HCT116 (cell line): ENCODE data around the gene GNAO1. TPM values are rescaled to one million over a fixed set of nuclear protein-coding genes. Genes with fewer than 3 reads are reported as not detected.

Experiments
- ATAC-seq: fragments of 200-7000 bp; cut with Tn5 transposase; 2 replicates; pipeline ENCODE4 v1.9.1; 2020; ENCODE audit warnings: mild to moderate bottlenecking, moderate library complexity
- BruUV-seq: library from RNA; stranded (reverse); fragments of 400-500 nt; replicated peaks from 2 replicates; lab custom pipeline; 2021; lab: Mats Ljungman, UMichigan
- CTCF ChIA-PET: fragments of 300-600 bp; sonication (Branson Sonifier 250); formaldehyde crosslinking; loops from one replicate; lab custom pipeline; 2021; ENCODE audit warnings: antibody characterized with exemption; lab: Charles Lee
- POLR2A ChIA-PET: fragments of 300-600, 350-600 bp; sonication (Branson Sonifier 250); formaldehyde crosslinking; loops from one replicate; lab custom pipeline; 2021; ENCODE audit warnings: antibody characterized with exemption; lab: Charles Lee
- RAD21 ChIA-PET, 2 experiments: fragments of 300-600 bp; sonication (Branson Sonifier 250); formaldehyde crosslinking; loops; one replicate each; lab custom pipeline; 2023; ENCODE audit warnings: low total read pairs in 2 of 2; ENCODE audit not compliant: uncharacterized antibody in 2 of 2, unreplicated experiment in 2 of 2, low non-redundant PET in 1 of 2; lab: Charles Lee
- DNase-seq: peaks from one replicate; pipeline ENCODE4 v3.0.0-alpha.2; 2010; ENCODE audit warnings: low read depth, low spot score
- H2AFZ ChIP-seq: fragments of 200-600 bp; shearing (Covaris generic), sonication (generic); 2 replicates; pipeline ENCODE4 v1.6.1; 2017; ENCODE audit warnings: low read depth, mixed run types, mixed read lengths, antibody characterized with exemption, low read length; ENCODE audit not compliant: poor library complexity, severe bottlenecking
- H3K27ac ChIP-seq: 2 replicates; pipeline ENCODE4 v1.5.1; 2012; ENCODE audit warnings: low read depth, low read length
- H3K27me3 ChIP-seq: fragments of 200-600 bp; sonication (generic); 2 replicates; pipeline ENCODE4 v1.6.1; 2016; ENCODE audit warnings: mixed run types, low read length, mixed read lengths; ENCODE audit not compliant: insufficient read depth
- H3K36me3 ChIP-seq, 2 experiments: fragments of 200-500 bp in 1 of 2; fragments of 200-600 bp in 1 of 2; sonication (Bioruptor generic) in 1 of 2; sonication (generic) in 1 of 2; 2 replicates each; pipeline versions ENCODE4 v1.5.1 to v1.6.1; 2014 to 2016; ENCODE audit warnings: low read length in 2 of 2, inconsistent platforms in 1 of 2, mixed read lengths in 1 of 2, mixed run types in 1 of 2; ENCODE audit not compliant: insufficient read depth in 2 of 2, control insufficient read depth in 1 of 2
- H3K4me1 ChIP-seq, 2 experiments: fragments of 200-600 bp in 1 of 2; sonication (generic) in 1 of 2; 2 replicates each; pipeline versions ENCODE4 v1.5.1 to v1.6.1; 2012 to 2017; ENCODE audit warnings: low read length in 2 of 2, inconsistent platforms in 1 of 2, mild to moderate bottlenecking in 1 of 2, mixed read lengths in 1 of 2, mixed run types in 1 of 2, moderate library complexity in 1 of 2; ENCODE audit not compliant: insufficient read depth in 2 of 2, control insufficient read depth in 1 of 2
- H3K4me2 ChIP-seq: fragments of 200-600 bp; sonication (generic); 2 replicates; pipeline ENCODE4 v1.6.1; 2017; ENCODE audit warnings: mixed run types, low read length, mixed read lengths
- H3K4me3 ChIP-seq, 2 experiments: fragments of 200-600 bp in 1 of 2; sonication (generic) in 1 of 2; replicated peaks in 1 of 2; 2 replicates each; pipeline ENCODE4 v1.5.1; 2011 to 2016; ENCODE audit warnings: low read length in 2 of 2, control low read depth in 1 of 2, low read depth in 1 of 2, mild to moderate bottlenecking in 1 of 2, mixed read lengths in 1 of 2, mixed run types in 1 of 2
- H3K79me2 ChIP-seq: fragments of 200-600 bp; sonication (generic); 2 replicates; pipeline ENCODE4 v1.6.1; 2017; ENCODE audit warnings: mild to moderate bottlenecking, mixed run types, low read length, moderate library complexity, mixed read lengths; ENCODE audit not compliant: insufficient read depth
- H3K9ac ChIP-seq: fragments of 200-600 bp; sonication (generic); 2 replicates; pipeline ENCODE4 v1.6.1; 2016; ENCODE audit warnings: low read length, mixed read lengths
- H3K9me2 ChIP-seq: fragments of 200-600 bp; sonication (generic), shearing (Covaris generic); 2 replicates; pipeline ENCODE4 v1.6.1; 2017; ENCODE audit warnings: mixed run types, mild to moderate bottlenecking, moderate library complexity; ENCODE audit not compliant: insufficient read depth
- H3K9me3 ChIP-seq, 2 experiments: fragments of 200-500 bp in 1 of 2; fragments of 200-600 bp in 1 of 2; sonication (Bioruptor generic) in 1 of 2; sonication (generic) in 1 of 2; 2 replicates each; pipeline ENCODE4 v1.6.1; 2014 to 2017; ENCODE audit warnings: low read length in 2 of 2, mixed read lengths in 2 of 2, inconsistent platforms in 1 of 2, low read depth in 1 of 2, mild to moderate bottlenecking in 1 of 2, mixed run types in 1 of 2, moderate library complexity in 1 of 2; ENCODE audit not compliant: control insufficient read depth in 1 of 2, insufficient read depth in 1 of 2
- H4K20me1 ChIP-seq: fragments of 200-600 bp; sonication (generic), shearing (Covaris generic); 2 replicates; pipeline ENCODE4 v1.6.1; 2017; ENCODE audit warnings: mixed run types, mild to moderate bottlenecking, moderate library complexity; ENCODE audit not compliant: insufficient read depth
- EGR1 ChIP-seq: IDR thresholded peaks from 2 replicates; pipeline ENCODE4 v1.6.1; 2012; ENCODE audit warnings: low read depth
- ELF1 ChIP-seq: IDR thresholded peaks from 2 replicates; pipeline ENCODE4 v1.6.1; 2012; ENCODE audit warnings: low read depth, borderline replicate concordance
- EZH2 ChIP-seq: fragments of 200-600 bp; sonication (generic); IDR thresholded peaks from 2 replicates; pipeline ENCODE4 v1.6.1; 2017; ENCODE audit warnings: antibody characterized with exemption, mixed run types
- EZH2phosphoT487 ChIP-seq: fragments of 200-600 bp; IDR thresholded peaks from 2 replicates; pipeline ENCODE4 v1.6.1; 2018; ENCODE audit warnings: antibody characterized with exemption, borderline replicate concordance
- POLR2A ChIP-seq: IDR thresholded peaks from 2 replicates; pipeline ENCODE4 v1.7.0; 2011; ENCODE audit warnings: borderline replicate concordance; ENCODE audit not compliant: insufficient read depth, insufficient read length; ENCODE audit errors: extremely low read depth
- POLR2AphosphoS5 ChIP-seq: IDR thresholded peaks from 2 replicates; pipeline ENCODE4 v1.6.1; 2011; ENCODE audit warnings: mild to moderate bottlenecking, low read depth, low read length, moderate library complexity
- SP1 ChIP-seq: IDR thresholded peaks from 2 replicates; pipeline ENCODE4 v1.6.1; 2012; ENCODE audit warnings: low read depth
- TCF7L2 ChIP-seq: IDR thresholded peaks from 2 replicates; pipeline ENCODE4 v1.7.0; 2011; ENCODE audit warnings: borderline replicate concordance, inconsistent platforms; ENCODE audit not compliant: insufficient read depth, insufficient read length; ENCODE audit errors: extremely low read depth
- ZFX ChIP-seq: fragments of 450-650 bp; IDR thresholded peaks from 2 replicates; pipeline ENCODE4 v1.6.1; 2017
- intact Hi-C: fragments of 100-400 bp; cut with micrococcal nuclease; formaldehyde crosslinking; loops from 2 replicates; pipeline ENCODE4 v1.10.0; 2022
- total RNA-seq: library from RNA; stranded (reverse); gene quantifications from one replicate; pipeline ENCODE4 v1.2.1, GENCODE V29; 2021; ENCODE audit not compliant: unreplicated experiment
- TF ChIP-seq, protein P1 (sequence below): IDR thresholded peaks from 2 replicates; pipeline ENCODE4 v1.6.1; 2012; ENCODE audit warnings: low read depth
- TF ChIP-seq, protein P2 (sequence below): IDR thresholded peaks from 2 replicates; pipeline ENCODE4 v1.6.1; 2012
- TF ChIP-seq, protein P3 (sequence below), 3 experiments: fragments of 200-600 bp in 1 of 3; sonication (generic) in 1 of 3; IDR thresholded peaks in 2 of 3; conservative IDR thresholded peaks in 1 of 3; 2 replicates each; pipeline ENCODE4 v1.5.1; 2012 to 2017; ENCODE audit warnings: low read depth in 2 of 3, low read length in 2 of 3, antibody characterized with exemption in 1 of 3, borderline replicate concordance in 1 of 3, control low read depth in 1 of 3, mild to moderate bottlenecking in 1 of 3, mixed read lengths in 1 of 3, mixed run types in 1 of 3, moderate library complexity in 1 of 3; ENCODE audit not compliant: insufficient read depth in 1 of 3

Gene GNAO1
- total RNA-seq, 1 experiment from 2014 or later = 0.12 TPM

DNA sequence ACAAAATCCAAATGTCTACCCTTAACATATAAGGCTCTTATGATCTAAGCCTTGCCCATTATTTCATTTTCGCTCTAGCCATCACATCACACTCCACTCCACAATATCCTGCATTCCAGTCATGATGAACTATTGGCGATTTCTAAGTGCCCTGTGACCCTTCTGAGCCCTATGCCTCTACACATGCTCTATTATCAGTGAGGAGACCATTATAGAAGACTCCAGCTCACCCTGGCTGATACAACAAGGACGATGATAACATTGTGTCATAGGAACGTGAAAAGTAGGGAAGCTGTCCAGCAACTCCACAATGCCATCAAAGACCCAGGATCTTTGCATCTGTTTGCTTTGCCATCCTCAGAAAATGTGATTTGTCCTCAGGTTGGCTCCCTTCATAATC lies 29.6 kb upstream of the GNAO1 start:
- no peak overlapping the region for H3K9ac ChIP-seq
- intact Hi-C loops = no loop called here
- no peak overlapping the region for H3K27ac ChIP-seq
- H3K4me1 ChIP-seq = no peaks in the 10 kb centered on the region
- no peak overlapping the region for H3K4me3 ChIP-seq
- no peak for DNase-seq
- H3K36me3 ChIP-seq = no peaks in the 10 kb centered on the region
- ATAC-seq = no peak
- peaks cover 12% of the 10 kb centered on the region for H3K27me3 ChIP-seq
- ChIA-PET RAD21 (no interaction called here), CTCF (no interaction called here), POLR2A (no interaction called here)
- TF ChIP-seq EZH2phosphoT487 = no peak
- TF ChIP-seq ZFX = no peak
- TF ChIP-seq, protein P1, sequence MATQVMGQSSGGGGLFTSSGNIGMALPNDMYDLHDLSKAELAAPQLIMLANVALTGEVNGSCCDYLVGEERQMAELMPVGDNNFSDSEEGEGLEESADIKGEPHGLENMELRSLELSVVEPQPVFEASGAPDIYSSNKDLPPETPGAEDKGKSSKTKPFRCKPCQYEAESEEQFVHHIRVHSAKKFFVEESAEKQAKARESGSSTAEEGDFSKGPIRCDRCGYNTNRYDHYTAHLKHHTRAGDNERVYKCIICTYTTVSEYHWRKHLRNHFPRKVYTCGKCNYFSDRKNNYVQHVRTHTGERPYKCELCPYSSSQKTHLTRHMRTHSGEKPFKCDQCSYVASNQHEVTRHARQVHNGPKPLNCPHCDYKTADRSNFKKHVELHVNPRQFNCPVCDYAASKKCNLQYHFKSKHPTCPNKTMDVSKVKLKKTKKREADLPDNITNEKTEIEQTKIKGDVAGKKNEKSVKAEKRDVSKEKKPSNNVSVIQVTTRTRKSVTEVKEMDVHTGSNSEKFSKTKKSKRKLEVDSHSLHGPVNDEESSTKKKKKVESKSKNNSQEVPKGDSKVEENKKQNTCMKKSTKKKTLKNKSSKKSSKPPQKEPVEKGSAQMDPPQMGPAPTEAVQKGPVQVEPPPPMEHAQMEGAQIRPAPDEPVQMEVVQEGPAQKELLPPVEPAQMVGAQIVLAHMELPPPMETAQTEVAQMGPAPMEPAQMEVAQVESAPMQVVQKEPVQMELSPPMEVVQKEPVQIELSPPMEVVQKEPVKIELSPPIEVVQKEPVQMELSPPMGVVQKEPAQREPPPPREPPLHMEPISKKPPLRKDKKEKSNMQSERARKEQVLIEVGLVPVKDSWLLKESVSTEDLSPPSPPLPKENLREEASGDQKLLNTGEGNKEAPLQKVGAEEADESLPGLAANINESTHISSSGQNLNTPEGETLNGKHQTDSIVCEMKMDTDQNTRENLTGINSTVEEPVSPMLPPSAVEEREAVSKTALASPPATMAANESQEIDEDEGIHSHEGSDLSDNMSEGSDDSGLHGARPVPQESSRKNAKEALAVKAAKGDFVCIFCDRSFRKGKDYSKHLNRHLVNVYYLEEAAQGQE = no peak
- TF ChIP-seq, protein P2, sequence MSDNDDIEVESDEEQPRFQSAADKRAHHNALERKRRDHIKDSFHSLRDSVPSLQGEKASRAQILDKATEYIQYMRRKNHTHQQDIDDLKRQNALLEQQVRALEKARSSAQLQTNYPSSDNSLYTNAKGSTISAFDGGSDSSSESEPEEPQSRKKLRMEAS = no peak
- TF ChIP-seq POLR2AphosphoS5 = no peak
- TF ChIP-seq ELF1 = no peak
- no peak for TF ChIP-seq POLR2A
- BruUV-seq = no TSS peak
- H4K20me1 ChIP-seq = no peaks in the 10 kb centered on the region
- H3K4me2 ChIP-seq = no peak overlapping the region
- H3K79me2 ChIP-seq = no peaks in the 10 kb centered on the region
- H3K9me3 ChIP-seq = no peaks in the 10 kb centered on the region
- H3K9me2 ChIP-seq = no peaks in the 10 kb centered on the region
- no peak overlapping the region for H2AFZ ChIP-seq

DNA sequence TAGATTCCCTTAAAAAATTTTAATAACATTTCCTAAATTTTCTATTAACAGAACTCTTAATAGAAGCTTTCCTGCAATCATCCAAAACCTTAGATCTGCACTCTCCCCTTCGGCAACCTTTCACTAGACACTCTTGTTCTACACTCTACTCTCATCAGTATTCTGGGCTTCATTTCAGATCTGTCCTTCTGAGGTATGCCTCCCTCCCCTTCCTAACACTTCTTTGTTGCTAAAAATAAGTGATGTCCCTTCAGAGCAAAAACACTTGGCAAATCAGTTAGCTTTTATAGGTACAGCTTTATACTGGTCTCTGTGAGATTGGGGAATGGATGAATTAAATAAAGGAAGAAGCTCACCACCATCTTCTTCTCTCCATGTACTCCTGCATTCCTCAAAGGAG lies 28.2 kb upstream of the GNAO1 start:
- H2AFZ ChIP-seq = no peak overlapping the region
- no peak overlapping the region for H3K9ac ChIP-seq
- no peak overlapping the region for H3K27ac ChIP-seq
- no peaks in the 10 kb centered on the region for H3K9me3 ChIP-seq
- no peak for DNase-seq
- H3K4me2 ChIP-seq = no peak overlapping the region
- H3K36me3 ChIP-seq = no peaks in the 10 kb centered on the region
- ChIA-PET CTCF (no interaction called here), RAD21 (no interaction called here), POLR2A (no interaction called here)
- H3K79me2 ChIP-seq = no peaks in the 10 kb centered on the region
- no TSS peak for BruUV-seq
- intact Hi-C loops = no loop called here
- ATAC-seq = no peak
- H3K4me1 ChIP-seq = no peaks in the 10 kb centered on the region
- H3K9me2 ChIP-seq = no peaks in the 10 kb centered on the region
- H3K27me3 ChIP-seq = peaks cover 12% of the 10 kb centered on the region
- H3K4me3 ChIP-seq = no peak overlapping the region
- H4K20me1 ChIP-seq = no peaks in the 10 kb centered on the region
- TF ChIP-seq EZH2 = no peak
- no peak for TF ChIP-seq POLR2AphosphoS5
- TF ChIP-seq SP1 = no peak
- TF ChIP-seq, protein P2 = no peak
- TF ChIP-seq EGR1 = no peak
- TF ChIP-seq, protein P3, sequence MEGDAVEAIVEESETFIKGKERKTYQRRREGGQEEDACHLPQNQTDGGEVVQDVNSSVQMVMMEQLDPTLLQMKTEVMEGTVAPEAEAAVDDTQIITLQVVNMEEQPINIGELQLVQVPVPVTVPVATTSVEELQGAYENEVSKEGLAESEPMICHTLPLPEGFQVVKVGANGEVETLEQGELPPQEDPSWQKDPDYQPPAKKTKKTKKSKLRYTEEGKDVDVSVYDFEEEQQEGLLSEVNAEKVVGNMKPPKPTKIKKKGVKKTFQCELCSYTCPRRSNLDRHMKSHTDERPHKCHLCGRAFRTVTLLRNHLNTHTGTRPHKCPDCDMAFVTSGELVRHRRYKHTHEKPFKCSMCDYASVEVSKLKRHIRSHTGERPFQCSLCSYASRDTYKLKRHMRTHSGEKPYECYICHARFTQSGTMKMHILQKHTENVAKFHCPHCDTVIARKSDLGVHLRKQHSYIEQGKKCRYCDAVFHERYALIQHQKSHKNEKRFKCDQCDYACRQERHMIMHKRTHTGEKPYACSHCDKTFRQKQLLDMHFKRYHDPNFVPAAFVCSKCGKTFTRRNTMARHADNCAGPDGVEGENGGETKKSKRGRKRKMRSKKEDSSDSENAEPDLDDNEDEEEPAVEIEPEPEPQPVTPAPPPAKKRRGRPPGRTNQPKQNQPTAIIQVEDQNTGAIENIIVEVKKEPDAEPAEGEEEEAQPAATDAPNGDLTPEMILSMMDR (IDR thresholded peaks at IDR 0.05 in 2 of 3, conservative IDR thresholded peaks at IDR 0.05 in 1 of 3; ENCODE audit: borderline replicate concordance in 1 of 3, insufficient read depth in 1 of 3, low read depth in 2 of 3, low read length in 2 of 3) = no peak
- TF ChIP-seq EZH2phosphoT487 = no peak
- no peak for TF ChIP-seq TCF7L2
